ENCODE results near the gene MRPL53. TPM values are rescaled to one million over a fixed set of nuclear protein-coding genes. Genes with fewer than 3 reads are reported as not detected.

The MRPL53 gene
- total RNA-seq, 1 experiment from 2014 or later = 65.4 TPM

DNA sequence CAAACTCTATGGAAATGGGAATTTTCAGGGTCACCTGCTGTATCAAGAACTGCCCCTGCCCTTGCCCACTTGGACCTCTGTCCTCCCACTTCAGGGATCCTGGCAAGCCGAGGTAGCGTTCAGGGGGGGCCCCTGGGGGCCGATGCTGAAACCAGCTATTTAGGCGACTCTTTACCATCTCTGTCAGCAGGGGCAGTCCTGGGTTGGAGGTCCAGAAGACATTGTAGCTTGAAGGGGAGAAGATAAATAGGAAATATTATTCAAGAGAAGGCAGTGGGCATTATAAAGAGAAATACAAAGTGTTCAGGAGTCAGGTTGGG is 9.7 kb downstream of the MRPL53 start:
- intact Hi-C loops (cut with micrococcal nuclease) = no loop called here
- Histone ChIP-seq H3K27ac (ENCODE audit: low read depth, low read length) (no peak overlapping the region), H3K79me2 (ENCODE audit: insufficient read depth, low read length) (peaks cover 27% of the 10 kb centered on the region), H3K9ac (ENCODE audit: low read length) (no peak overlapping the region), H3K27me3 (ENCODE audit: insufficient read depth, low read length) (no peaks in the 10 kb centered on the region), H3K4me1 (ENCODE audit: control insufficient read depth in 1 of 2, insufficient read depth in 2 of 2, low read length in 2 of 2) (peaks cover 0 to 22% of the 10 kb centered on the region in 2 experiments), H4K20me1 (ENCODE audit: insufficient read depth) (no peaks in the 10 kb centered on the region), H3K9me3 (ENCODE audit: control insufficient read depth in 1 of 2, insufficient read depth in 1 of 2, low read depth in 1 of 2, low read length in 2 of 2) (no peaks in the 10 kb centered on the region), H3K4me3 (replicated peaks in 1 of 2; ENCODE audit: low read depth in 1 of 2, low read length in 2 of 2) (no peak overlapping the region), H3K36me3 (ENCODE audit: control insufficient read depth in 1 of 2, insufficient read depth in 2 of 2, low read length in 2 of 2) (peaks cover 6 to 19% of the 10 kb centered on the region in 2 experiments; a peak in 2 of 4 replicates), H3K9me2 (ENCODE audit: insufficient read depth) (no peaks in the 10 kb centered on the region), H2AFZ (ENCODE audit: low read depth, low read length, poor library complexity, severe bottlenecking) (no peak overlapping the region), H3K4me2 (ENCODE audit: low read length) (no peak overlapping the region)
- no peak for ATAC-seq
- DNase-seq (ENCODE audit: low read depth, low spot score) = no peak
- ChIA-PET RAD21 (ENCODE audit: low non-redundant PET in 1 of 2, low total read pairs in 2 of 2, uncharacterized antibody in 2 of 2, unreplicated experiment in 2 of 2) (no interaction called here), CTCF (no interaction called here), POLR2A (no interaction called here)
- BruUV-seq (replicated peaks) = no TSS peak
- TF ChIP-seq SRF (IDR thresholded peaks at IDR 0.05; ENCODE audit: low read depth) = no peak
- TF ChIP-seq ZNF274 (IDR thresholded peaks at IDR 0.05; ENCODE audit: low read depth, low read length) = no peak
- TF ChIP-seq CBX3 (IDR thresholded peaks at IDR 0.05; ENCODE audit: low read depth) = no peak
- TF ChIP-seq, protein P1, sequence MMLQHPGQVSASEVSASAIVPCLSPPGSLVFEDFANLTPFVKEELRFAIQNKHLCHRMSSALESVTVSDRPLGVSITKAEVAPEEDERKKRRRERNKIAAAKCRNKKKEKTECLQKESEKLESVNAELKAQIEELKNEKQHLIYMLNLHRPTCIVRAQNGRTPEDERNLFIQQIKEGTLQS (IDR thresholded peaks at IDR 0.05) = no peak
- no peak for TF ChIP-seq SP1 (IDR thresholded peaks at IDR 0.05; ENCODE audit: low read depth)
- TF ChIP-seq RAD21 (IDR thresholded peaks at IDR 0.05; ENCODE audit: low read depth) = no peak
- no peak for TF ChIP-seq YY1 (IDR thresholded peaks at IDR 0.05; ENCODE audit: extremely low read depth, insufficient replicate concordance, low read depth, low read length)
- TF ChIP-seq, protein P2, sequence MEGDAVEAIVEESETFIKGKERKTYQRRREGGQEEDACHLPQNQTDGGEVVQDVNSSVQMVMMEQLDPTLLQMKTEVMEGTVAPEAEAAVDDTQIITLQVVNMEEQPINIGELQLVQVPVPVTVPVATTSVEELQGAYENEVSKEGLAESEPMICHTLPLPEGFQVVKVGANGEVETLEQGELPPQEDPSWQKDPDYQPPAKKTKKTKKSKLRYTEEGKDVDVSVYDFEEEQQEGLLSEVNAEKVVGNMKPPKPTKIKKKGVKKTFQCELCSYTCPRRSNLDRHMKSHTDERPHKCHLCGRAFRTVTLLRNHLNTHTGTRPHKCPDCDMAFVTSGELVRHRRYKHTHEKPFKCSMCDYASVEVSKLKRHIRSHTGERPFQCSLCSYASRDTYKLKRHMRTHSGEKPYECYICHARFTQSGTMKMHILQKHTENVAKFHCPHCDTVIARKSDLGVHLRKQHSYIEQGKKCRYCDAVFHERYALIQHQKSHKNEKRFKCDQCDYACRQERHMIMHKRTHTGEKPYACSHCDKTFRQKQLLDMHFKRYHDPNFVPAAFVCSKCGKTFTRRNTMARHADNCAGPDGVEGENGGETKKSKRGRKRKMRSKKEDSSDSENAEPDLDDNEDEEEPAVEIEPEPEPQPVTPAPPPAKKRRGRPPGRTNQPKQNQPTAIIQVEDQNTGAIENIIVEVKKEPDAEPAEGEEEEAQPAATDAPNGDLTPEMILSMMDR (IDR thresholded peaks at IDR 0.05 in 2 of 3, conservative IDR thresholded peaks at IDR 0.05 in 1 of 3; ENCODE audit: borderline replicate concordance in 1 of 3, insufficient read depth in 1 of 3, low read depth in 2 of 3, low read length in 2 of 3) = no peak
- TF ChIP-seq POLR2AphosphoS5 (IDR thresholded peaks at IDR 0.05; ENCODE audit: low read depth, low read length) = no peak
